ENCODE results near the gene GDE1.

GDE1 gene

GRCh38 chr16:19485611-19486010, 36.3 kb downstream of the GDE1 start:
- no peak for DNase-seq

GRCh38 chr16:19484096-19484495, 37.8 kb downstream of the GDE1 start:
- DNase-seq = no peak

GRCh38 chr16:19482291-19482690, 39.6 kb downstream of the GDE1 start:
- no peak for DNase-seq

DNA sequence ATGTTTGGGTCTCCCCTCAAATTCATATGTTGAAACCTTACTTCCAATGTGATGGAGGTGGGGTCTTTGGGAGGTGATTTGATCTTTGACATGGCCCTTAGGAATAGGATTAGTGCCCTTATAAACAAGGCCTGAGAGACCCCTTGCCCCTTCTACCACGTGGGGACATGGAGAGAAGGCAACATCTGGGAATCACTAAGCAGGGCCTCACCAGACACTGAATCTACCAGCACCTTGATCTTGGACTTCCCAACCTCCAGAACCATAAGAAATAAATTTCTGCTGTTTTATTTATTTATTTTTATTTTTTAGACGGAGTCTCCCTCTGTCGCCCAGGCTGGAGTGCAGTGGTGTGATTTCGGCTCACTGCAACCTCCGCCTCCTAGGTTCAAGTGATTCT, 40.1 kb downstream of the GDE1 start:
- DNase-seq = no peak

GRCh38 chr16:19481296-19481695, 40.6 kb downstream of the GDE1 start:
- DNase-seq = no peak

DNA sequence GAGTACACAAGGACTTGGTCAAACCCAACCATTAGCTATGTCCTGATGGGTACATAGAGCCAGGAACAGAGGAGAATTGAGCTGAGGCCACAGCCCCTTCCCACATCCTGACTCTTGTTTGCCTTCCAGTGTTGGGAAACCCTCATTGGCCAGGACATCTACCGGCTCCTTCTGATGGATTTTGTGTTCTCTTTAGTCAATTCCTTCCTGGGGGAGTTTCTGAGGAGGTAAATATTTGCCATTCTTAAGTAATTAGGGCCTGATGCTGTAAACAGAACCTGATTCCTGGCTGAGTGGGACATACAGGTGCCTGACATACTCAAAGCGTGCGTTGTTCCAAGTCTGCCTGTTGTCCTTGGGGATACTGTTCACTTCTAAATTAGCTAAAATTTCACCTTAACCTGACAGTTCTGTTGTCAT, 42.6 kb downstream of the GDE1 start:
- no peak for DNase-seq

GRCh38 chr16:19478505-19478904, 43.4 kb downstream of the GDE1 start:
- no peak for DNase-seq

DNA sequence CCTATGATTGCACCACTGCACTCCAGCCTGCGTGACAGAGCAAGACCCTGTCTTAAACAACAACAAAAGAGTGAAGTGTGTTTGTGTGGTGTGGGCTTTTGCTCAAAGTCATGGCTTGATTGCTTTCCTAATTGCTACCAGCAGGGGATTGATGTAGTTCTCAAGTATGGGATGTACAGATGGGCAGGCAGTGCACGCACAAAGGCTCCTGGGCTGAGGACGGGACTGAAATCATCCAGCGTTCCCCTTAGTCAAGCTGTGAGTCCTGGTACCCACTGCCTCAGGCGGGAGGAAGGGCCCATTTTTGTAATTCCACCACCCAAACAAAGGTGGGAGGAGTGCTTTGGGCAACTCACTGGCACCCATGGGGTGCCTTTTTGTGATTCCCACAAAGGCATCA, 47.3 kb downstream of the GDE1 start:
- no peak for DNase-seq

DNA sequence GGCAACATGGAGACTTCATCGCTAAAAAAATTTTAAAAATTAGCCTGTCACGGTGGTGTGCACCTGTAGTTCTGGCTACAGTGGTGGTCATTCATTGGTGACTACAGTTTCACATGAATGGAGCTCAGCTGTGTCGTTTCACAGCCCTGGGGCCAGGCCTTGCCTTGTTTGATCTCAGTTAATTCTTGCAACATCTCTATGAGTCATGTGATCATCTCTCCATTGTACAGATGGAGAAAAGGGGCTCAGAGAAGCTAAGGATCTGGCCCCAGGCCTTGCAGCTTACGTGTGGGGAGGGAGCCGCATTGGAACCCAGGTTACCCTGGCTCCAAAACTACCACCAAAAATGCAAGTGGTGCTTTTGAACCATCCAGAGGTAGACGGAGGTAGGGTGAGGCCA, 49.4 kb downstream of the GDE1 start:
- DNase-seq = no peak

DNA sequence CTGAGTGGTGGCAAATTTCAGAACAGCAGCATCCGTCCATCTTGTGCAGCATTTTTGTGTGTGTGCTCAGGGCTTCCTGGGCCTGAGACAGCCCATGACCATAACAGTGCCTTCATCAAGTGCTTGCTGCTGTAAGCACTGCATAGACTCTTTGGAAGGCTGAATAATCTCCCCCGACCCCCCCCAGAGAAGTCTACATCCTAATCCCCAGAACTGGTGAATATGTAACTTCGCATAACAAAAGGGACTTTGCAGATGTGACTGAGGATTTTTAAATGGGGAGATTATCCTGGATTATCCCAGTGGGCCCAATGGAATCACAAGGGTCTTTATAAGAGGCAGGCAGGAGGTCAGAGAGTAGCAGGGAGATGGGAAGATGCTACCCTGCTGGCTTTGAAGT, 53.6 kb downstream of the GDE1 start:
- no peak for DNase-seq

DNA sequence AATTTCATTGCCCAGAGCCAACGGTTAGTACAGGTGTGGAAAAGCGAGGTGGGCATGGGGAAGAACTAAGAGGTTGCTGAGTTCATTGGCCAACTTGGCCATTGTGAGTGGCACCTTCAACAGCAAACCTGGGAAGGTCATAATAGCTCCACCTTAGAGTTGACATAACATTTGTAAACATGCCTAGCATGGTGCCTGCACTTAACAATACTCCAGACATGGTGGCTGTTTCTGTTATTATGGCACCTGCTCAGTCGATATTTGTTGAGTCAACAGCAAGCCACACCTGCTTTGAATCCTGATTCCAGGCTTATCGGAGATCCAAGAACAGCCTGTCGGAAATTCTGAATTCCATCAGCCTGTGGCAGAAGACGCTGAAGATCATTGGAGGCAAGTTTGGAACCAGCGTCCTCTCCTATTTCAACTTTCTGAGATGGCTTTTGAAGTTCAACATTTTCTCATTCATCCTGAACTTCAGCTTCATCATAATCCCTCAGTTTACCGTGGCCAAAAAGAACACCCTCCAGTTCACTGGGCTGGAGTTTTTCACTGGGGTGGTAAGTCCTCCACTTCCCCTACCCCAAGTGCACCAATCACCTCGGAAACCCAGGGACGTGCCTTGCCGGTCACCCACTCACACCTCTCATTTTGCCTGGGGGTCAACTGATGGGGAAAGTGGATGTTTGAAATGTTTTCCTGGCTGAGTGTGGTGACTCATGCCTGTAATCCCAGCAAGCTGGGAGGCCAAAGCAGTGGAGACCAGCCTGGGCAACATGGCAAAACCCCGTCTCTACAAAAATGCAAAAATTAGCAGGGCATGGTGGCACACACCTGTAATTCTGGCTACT, 58.2 kb downstream of the GDE1 start:
- no peak for DNase-seq

DNA sequence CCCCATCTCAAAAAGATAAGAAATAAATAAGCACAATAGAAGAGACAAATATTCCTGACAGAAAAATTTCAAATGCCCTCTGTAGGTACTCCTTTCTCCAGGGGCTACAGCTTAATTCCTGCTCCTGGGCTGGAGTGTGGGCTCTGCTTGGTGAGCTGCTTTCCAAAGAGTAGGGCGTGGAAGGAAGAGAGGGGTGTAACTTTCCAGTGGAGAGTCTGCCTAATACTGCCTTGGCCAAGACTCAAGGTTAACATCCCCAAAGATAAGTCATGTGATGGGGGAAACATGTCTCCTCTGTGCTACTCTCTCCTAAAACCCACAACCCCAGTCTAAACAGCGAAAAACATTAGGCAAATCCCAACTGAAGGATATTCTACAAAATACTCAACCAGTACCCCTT, 61.5 kb downstream of the GDE1 start:
- no peak for DNase-seq

GRCh38 chr16:19458722-19459379, 63.0 kb downstream of the GDE1 start:
- DNase-seq = no peak

All from retina (tissue), 1 donor.